HepG2 (cell line): ENCODE results near the gene SOCS7. TPM values are rescaled to one million over a fixed set of nuclear protein-coding genes. Genes with fewer than 3 reads are reported as not detected.

Experiments used
- ATF7-NPFF ChIP-seq: sonication (generic); formaldehyde crosslinking; IDR thresholded peaks from 2 replicates; pipeline ENCODE4 v1.8.1; 2023; ENCODE audit warnings: mild to moderate bottlenecking, low read depth, missing genetic modification reagents, moderate library complexity
- ETV6 ChIP-seq: sonication (generic); formaldehyde crosslinking; conservative IDR thresholded peaks from 2 replicates; pipeline ENCODE4 v1.4.0; 2020; ENCODE audit warnings: missing genetic modification reagents
- GPN1 ChIP-seq: sonication (generic); formaldehyde crosslinking; IDR thresholded peaks from 2 replicates; pipeline ENCODE4 v1.5.1; 2020; ENCODE audit warnings: missing genetic modification reagents, borderline replicate concordance
- KMT2A ChIP-seq: sonication (generic); formaldehyde crosslinking; IDR thresholded peaks from 2 replicates; pipeline ENCODE4 v1.4.0; 2020; ENCODE audit warnings: missing genetic modification reagents
- MIER3 ChIP-seq: IDR thresholded peaks from 2 replicates; pipeline ENCODE4 v1.6.1; 2016; ENCODE audit warnings: missing compliant biosample characterization, borderline replicate concordance
- SMAD3 ChIP-seq: sonication (generic); formaldehyde crosslinking; IDR thresholded peaks from 2 replicates; pipeline ENCODE4 v1.4.0; 2020; ENCODE audit warnings: missing genetic modification reagents
- STAG1 ChIP-seq: sonication (generic); formaldehyde crosslinking; IDR thresholded peaks from 2 replicates; pipeline ENCODE4 v1.4.0; 2020; ENCODE audit warnings: missing genetic modification reagents
- ZNF207 ChIP-seq: fragments of 450-650 bp; IDR thresholded peaks from 2 replicates; pipeline ENCODE4 v1.6.1; 2016; ENCODE audit warnings: antibody characterized with exemption, borderline replicate concordance
- ZNF296 ChIP-seq: sonication (generic); formaldehyde crosslinking; conservative IDR thresholded peaks from 2 replicates; pipeline ENCODE4 v1.5.0; 2020; ENCODE audit warnings: mild to moderate bottlenecking, missing genetic modification reagents
- ZNF350 ChIP-seq: sonication (generic); formaldehyde crosslinking; IDR thresholded peaks from 2 replicates; pipeline ENCODE4 v1.4.0; 2020; ENCODE audit warnings: mild to moderate bottlenecking, low read depth, missing genetic modification reagents, borderline replicate concordance
- ZNF724P ChIP-seq: sonication (generic); formaldehyde crosslinking; IDR thresholded peaks from 2 replicates; pipeline ENCODE4 v1.8.0; 2022; ENCODE audit warnings: missing genetic modification reagents, borderline replicate concordance
- ZNF790 ChIP-seq: sonication (generic); formaldehyde crosslinking; IDR thresholded peaks from 2 replicates; pipeline ENCODE4 v1.8.0; 2022; ENCODE audit warnings: missing genetic modification reagents, mild to moderate bottlenecking, borderline replicate concordance
- polyA plus RNA-seq, 8 experiments: library from polyadenylated mRNA; depleted of rRNA in 3 of 8; stranded (reverse) in 7 of 8; unstranded in 1 of 8; fragments of >200 nt; fragmentation: Illumina TruSeq in 4 of 8; extraction: Trizol in 4 of 8; gene quantifications; 2 replicates each; pipeline versions ENCODE4 v1.2.1 to v1.2.3, GENCODE V29; 2011 to 2016; ENCODE audit warnings: low read depth in 4 of 8, missing spikeins in 1 of 8, mixed read lengths in 1 of 8; ENCODE audit not compliant: insufficient read depth in 1 of 8
- total RNA-seq, 5 experiments: library from RNA; depleted of rRNA; stranded (reverse); fragments of >200 nt; fragmentation: Illumina TruSeq; extraction: Trizol; gene quantifications; 2 replicates each; pipeline ENCODE4 v1.2.3, GENCODE V29; 2016; ENCODE audit warnings: low read depth in 1 of 5
- TF ChIP-seq, protein P1 (sequence below): sonication (generic); formaldehyde crosslinking; conservative IDR thresholded peaks from 2 replicates; pipeline ENCODE4 v1.4.0; 2020; ENCODE audit warnings: mild to moderate bottlenecking, missing genetic modification reagents, moderate library complexity
- TF ChIP-seq, protein P2 (sequence below): sonication (generic); formaldehyde crosslinking; IDR thresholded peaks from 2 replicates; pipeline ENCODE4 v1.8.1; 2023; ENCODE audit warnings: mild to moderate bottlenecking, moderate library complexity, missing genetic modification reagents
- TF ChIP-seq, protein P3 (sequence below): IDR thresholded peaks from 2 replicates; pipeline ENCODE4 v1.6.1; 2016; ENCODE audit warnings: mild to moderate bottlenecking
- TF ChIP-seq, protein P4 (sequence below): sonication (generic); formaldehyde crosslinking; IDR thresholded peaks from 2 replicates; pipeline ENCODE4 v1.8.0; 2022; ENCODE audit warnings: missing genetic modification reagents, mild to moderate bottlenecking, moderate library complexity, borderline replicate concordance
- TF ChIP-seq, protein P5 (sequence below): sonication (generic); formaldehyde crosslinking; IDR thresholded peaks from 2 replicates; pipeline ENCODE4 v1.4.0; 2020; ENCODE audit warnings: mild to moderate bottlenecking, missing genetic modification reagents
- TF ChIP-seq, protein P6 (sequence below): sonication (generic); formaldehyde crosslinking; IDR thresholded peaks from 2 replicates; pipeline ENCODE4 v1.8.1; 2023; ENCODE audit warnings: mild to moderate bottlenecking, missing genetic modification reagents, borderline replicate concordance

The SOCS7 gene
- total and polyA plus RNA-seq, 2 of the 13 experiments (the other 11 are each of a cell fraction or from before 2014, with no cell fraction given), result 19.2 to 24.2 TPM

DNA sequence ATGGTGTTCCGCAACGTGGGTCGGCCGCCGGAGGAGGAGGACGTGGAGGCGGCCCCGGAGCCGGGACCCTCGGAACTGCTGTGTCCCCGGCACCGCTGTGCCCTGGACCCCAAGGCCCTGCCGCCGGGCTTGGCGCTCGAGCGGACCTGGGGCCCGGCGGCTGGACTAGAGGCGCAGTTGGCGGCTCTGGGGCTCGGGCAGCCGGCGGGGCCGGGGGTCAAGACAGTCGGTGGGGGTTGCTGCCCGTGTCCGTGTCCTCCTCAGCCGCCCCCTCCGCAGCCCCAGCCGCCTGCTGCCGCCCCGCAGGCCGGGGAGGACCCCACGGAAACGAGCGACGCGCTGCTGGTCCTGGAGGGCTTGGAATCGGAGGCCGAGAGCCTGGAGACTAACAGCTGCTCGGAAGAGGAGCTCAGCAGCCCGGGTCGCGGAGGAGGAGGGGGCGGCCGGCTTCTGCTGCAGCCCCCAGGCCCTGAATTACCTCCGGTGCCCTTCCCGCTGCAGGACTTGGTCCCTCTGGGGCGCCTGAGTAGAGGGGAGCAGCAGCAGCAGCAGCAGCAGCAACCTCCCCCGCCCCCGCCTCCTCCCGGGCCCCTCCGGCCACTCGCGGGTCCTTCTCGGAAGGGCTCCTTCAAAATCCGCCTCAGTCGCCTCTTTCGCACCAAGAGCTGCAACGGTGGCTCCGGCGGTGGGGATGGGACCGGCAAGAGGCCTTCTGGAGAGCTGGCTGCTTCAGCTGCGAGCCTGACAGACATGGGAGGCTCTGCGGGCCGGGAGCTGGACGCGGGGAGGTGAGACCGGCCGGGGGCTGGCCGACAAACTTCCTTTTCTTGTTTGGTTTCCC lies 821 bp downstream of the SOCS7 start (continued):
- TF ChIP-seq, protein P1, sequence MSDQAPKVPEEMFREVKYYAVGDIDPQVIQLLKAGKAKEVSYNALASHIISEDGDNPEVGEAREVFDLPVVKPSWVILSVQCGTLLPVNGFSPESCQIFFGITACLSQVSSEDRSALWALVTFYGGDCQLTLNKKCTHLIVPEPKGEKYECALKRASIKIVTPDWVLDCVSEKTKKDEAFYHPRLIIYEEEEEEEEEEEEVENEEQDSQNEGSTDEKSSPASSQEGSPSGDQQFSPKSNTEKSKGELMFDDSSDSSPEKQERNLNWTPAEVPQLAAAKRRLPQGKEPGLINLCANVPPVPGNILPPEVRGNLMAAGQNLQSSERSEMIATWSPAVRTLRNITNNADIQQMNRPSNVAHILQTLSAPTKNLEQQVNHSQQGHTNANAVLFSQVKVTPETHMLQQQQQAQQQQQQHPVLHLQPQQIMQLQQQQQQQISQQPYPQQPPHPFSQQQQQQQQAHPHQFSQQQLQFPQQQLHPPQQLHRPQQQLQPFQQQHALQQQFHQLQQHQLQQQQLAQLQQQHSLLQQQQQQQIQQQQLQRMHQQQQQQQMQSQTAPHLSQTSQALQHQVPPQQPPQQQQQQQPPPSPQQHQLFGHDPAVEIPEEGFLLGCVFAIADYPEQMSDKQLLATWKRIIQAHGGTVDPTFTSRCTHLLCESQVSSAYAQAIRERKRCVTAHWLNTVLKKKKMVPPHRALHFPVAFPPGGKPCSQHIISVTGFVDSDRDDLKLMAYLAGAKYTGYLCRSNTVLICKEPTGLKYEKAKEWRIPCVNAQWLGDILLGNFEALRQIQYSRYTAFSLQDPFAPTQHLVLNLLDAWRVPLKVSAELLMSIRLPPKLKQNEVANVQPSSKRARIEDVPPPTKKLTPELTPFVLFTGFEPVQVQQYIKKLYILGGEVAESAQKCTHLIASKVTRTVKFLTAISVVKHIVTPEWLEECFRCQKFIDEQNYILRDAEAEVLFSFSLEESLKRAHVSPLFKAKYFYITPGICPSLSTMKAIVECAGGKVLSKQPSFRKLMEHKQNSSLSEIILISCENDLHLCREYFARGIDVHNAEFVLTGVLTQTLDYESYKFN (CRISPR knock-in tag), result no peak
- TF ChIP-seq ZNF350 (CRISPR knock-in tag), result no peak
- TF ChIP-seq GPN1, result no peak
- TF ChIP-seq ZNF724P (CRISPR knock-in tag), result no peak
- TF ChIP-seq, protein P2, sequence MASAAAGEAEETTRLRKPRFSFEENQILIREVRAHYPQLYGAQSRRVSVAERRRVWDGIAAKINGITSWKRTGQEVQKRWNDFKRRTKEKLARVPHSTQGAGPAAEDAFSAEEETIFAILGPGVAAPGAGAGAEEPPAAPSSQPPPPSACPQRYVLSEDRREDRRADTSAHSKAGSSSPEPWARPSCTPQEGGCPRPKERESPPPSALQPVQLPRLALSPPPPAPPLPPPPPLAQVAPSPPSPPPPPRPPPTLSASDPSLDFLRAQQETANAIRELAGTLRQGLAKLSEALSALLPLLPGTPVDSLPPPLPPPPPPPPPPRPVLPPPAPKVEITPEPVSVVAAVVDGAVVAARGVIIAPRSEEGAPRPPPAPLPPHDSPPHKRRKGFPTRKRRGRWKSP (CRISPR knock-in tag), result 0 out of 2 replicates have a peak, but pooled peaks have one; percentile 37
- TF ChIP-seq, protein P3, sequence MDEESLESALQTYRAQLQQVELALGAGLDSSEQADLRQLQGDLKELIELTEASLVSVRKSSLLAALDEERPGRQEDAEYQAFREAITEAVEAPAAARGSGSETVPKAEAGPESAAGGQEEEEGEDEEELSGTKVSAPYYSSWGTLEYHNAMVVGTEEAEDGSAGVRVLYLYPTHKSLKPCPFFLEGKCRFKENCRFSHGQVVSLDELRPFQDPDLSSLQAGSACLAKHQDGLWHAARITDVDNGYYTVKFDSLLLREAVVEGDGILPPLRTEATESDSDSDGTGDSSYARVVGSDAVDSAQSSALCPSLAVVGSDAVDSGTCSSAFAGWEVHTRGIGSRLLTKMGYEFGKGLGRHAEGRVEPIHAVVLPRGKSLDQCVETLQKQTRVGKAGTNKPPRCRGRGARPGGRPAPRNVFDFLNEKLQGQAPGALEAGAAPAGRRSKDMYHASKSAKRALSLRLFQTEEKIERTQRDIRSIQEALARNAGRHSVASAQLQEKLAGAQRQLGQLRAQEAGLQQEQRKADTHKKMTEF (CRISPR knock-in tag), result peak; percentile 34; the same call in 1 of the 2 replicates
- TF ChIP-seq, protein P4, sequence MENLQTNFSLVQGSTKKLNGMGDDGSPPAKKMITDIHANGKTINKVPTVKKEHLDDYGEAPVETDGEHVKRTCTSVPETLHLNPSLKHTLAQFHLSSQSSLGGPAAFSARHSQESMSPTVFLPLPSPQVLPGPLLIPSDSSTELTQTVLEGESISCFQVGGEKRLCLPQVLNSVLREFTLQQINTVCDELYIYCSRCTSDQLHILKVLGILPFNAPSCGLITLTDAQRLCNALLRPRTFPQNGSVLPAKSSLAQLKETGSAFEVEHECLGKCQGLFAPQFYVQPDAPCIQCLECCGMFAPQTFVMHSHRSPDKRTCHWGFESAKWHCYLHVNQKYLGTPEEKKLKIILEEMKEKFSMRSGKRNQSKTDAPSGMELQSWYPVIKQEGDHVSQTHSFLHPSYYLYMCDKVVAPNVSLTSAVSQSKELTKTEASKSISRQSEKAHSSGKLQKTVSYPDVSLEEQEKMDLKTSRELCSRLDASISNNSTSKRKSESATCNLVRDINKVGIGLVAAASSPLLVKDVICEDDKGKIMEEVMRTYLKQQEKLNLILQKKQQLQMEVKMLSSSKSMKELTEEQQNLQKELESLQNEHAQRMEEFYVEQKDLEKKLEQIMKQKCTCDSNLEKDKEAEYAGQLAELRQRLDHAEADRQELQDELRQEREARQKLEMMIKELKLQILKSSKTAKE (CRISPR knock-in tag), result no peak
- TF ChIP-seq ETV6 (CRISPR knock-in tag), result no peak
- no peak for TF ChIP-seq ZNF207
- peak; percentile 55 for TF ChIP-seq KMT2A (CRISPR knock-in tag)
- 0 out of 2 replicates have a peak, but pooled peaks have one; percentile 10 for TF ChIP-seq SMAD3 (CRISPR knock-in tag)
- no peak for TF ChIP-seq MIER3
- TF ChIP-seq ATF7-NPFF (CRISPR knock-in tag), result no peak
- TF ChIP-seq, protein P5, sequence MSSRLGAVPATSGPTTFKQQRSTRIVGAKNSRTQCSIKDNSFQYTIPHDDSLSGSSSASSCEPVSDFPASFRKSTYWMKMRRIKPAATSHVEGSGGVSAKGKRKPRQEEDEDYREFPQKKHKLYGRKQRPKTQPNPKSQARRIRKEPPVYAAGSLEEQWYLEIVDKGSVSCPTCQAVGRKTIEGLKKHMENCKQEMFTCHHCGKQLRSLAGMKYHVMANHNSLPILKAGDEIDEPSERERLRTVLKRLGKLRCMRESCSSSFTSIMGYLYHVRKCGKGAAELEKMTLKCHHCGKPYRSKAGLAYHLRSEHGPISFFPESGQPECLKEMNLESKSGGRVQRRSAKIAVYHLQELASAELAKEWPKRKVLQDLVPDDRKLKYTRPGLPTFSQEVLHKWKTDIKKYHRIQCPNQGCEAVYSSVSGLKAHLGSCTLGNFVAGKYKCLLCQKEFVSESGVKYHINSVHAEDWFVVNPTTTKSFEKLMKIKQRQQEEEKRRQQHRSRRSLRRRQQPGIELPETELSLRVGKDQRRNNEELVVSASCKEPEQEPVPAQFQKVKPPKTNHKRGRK (CRISPR knock-in tag), result no peak
- no peak for TF ChIP-seq STAG1 (CRISPR knock-in tag)
- no peak for TF ChIP-seq ZNF296
- TF ChIP-seq ZNF790 (CRISPR knock-in tag), result 0 out of 2 replicates have a peak, but pooled peaks have one; percentile 18
- TF ChIP-seq, protein P6, sequence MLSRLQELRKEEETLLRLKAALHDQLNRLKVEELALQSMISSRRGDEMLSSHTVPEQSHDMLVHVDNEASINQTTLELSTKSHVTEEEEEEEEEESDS, result no peak
